Mammary epithelial cell (primary cell): ENCODE results near the gene ACTN1.

Experiments
- EZH2 ChIP-seq: IDR thresholded peaks from 2 replicates; pipeline ENCODE4 v1.6.1; 2012; ENCODE audit warnings: low read length, inconsistent platforms, borderline replicate concordance
- TF ChIP-seq, protein P1 (sequence below), 2 donors: IDR thresholded peaks in 1 of 2; conservative IDR thresholded peaks in 1 of 2; 2 replicates each; pipeline ENCODE4 v1.5.1; 2011 to 2012; ENCODE audit warnings: inconsistent platforms in 2 of 2, low read length in 2 of 2, mild to moderate bottlenecking in 2 of 2, control low read depth in 1 of 2, low read depth in 1 of 2; ENCODE audit not compliant: insufficient read depth in 1 of 2; ENCODE audit errors: extremely low read depth in 1 of 2

DNA sequence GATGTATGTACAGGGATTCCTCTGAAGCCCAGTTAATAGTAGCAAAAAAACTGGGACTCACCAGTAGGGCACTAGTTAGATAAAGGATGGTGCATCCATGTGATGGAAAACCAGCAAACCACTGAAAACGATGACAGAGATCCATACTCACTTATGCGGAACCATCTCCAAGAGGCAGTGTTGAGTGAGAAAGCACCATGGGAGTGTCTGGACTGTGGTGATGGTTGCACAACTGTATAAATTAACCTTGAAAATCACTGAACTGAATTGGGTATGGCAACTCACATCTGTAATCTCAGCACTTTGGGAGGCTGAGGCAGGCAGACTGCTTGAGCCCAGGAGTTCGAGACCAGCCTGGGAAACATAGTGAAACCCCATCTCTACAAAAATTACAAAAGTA is 132.6 kb downstream of the ACTN1 start:
- TF ChIP-seq, protein P1, sequence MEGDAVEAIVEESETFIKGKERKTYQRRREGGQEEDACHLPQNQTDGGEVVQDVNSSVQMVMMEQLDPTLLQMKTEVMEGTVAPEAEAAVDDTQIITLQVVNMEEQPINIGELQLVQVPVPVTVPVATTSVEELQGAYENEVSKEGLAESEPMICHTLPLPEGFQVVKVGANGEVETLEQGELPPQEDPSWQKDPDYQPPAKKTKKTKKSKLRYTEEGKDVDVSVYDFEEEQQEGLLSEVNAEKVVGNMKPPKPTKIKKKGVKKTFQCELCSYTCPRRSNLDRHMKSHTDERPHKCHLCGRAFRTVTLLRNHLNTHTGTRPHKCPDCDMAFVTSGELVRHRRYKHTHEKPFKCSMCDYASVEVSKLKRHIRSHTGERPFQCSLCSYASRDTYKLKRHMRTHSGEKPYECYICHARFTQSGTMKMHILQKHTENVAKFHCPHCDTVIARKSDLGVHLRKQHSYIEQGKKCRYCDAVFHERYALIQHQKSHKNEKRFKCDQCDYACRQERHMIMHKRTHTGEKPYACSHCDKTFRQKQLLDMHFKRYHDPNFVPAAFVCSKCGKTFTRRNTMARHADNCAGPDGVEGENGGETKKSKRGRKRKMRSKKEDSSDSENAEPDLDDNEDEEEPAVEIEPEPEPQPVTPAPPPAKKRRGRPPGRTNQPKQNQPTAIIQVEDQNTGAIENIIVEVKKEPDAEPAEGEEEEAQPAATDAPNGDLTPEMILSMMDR (conservative IDR thresholded peaks at IDR 0.05 in 1 of 2, IDR thresholded peaks at IDR 0.05 in 1 of 2; ENCODE audit: extremely low read depth in 1 of 2, insufficient read depth in 1 of 2, low read depth in 1 of 2, low read length in 2 of 2), result no peak
- TF ChIP-seq EZH2, result no peak
